ENCODE data around the gene ARFGAP1.
A peak's percentile ranks its signal among the peaks of the same experiment; 100 is the strongest.

Gene ARFGAP1

DNA sequence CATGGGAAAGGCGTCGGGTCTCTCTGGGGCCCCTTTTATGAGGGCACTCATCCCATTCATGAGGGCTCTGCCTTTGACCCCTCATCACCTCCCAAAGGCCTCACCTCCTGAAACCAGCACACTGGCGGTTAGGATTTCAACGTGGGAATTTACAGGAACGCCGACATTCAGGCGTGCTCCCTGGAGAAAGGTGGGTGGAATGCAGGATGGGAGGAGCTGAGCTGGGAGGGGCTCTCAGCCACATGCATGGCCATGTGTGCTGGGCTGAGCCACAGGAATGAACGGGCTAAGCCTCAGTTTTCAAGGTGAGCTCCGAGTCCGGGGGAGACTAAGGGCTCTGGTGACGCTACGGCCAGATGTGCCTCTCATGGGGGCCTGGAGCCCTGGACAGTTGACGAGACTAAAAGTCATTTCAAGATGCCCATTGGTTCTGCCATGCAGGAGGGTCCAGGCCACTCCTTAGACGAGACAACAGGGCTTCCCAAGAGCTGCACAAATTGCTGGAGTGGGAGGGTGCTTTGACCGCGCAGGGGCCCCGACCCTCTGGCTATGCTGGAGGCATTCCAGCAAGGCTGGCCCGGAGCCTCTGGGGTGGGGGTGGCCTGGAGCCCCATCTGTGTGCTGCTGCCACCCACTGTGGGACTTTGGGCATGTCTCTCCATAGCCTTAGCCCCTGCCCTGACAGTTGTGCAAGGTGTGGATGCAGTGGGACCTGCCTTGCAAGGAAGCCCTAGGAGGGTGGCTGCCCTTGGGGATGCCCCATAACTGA lies 3.8 kb upstream of the ARFGAP1 start:
- TF ChIP-seq, protein P1, sequence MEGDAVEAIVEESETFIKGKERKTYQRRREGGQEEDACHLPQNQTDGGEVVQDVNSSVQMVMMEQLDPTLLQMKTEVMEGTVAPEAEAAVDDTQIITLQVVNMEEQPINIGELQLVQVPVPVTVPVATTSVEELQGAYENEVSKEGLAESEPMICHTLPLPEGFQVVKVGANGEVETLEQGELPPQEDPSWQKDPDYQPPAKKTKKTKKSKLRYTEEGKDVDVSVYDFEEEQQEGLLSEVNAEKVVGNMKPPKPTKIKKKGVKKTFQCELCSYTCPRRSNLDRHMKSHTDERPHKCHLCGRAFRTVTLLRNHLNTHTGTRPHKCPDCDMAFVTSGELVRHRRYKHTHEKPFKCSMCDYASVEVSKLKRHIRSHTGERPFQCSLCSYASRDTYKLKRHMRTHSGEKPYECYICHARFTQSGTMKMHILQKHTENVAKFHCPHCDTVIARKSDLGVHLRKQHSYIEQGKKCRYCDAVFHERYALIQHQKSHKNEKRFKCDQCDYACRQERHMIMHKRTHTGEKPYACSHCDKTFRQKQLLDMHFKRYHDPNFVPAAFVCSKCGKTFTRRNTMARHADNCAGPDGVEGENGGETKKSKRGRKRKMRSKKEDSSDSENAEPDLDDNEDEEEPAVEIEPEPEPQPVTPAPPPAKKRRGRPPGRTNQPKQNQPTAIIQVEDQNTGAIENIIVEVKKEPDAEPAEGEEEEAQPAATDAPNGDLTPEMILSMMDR (IDR thresholded peaks at IDR 0.05) = no peak
- DNase-seq = peak; percentile 46
- Mint-ChIP-seq H3K9me3 (no peaks in the 10 kb centered on the region), H3K36me3 (ENCODE audit: low read depth) (peaks cover 10% of the 10 kb centered on the region), H3K27me3 (ENCODE audit: low read depth, poor library complexity) (no peaks in the 10 kb centered on the region), H3K4me3 (no peak overlapping the region), H3K4me1 (peaks cover 78% of the 10 kb centered on the region), H3K27ac (peak overlapping the region; percentile 93)

DNA sequence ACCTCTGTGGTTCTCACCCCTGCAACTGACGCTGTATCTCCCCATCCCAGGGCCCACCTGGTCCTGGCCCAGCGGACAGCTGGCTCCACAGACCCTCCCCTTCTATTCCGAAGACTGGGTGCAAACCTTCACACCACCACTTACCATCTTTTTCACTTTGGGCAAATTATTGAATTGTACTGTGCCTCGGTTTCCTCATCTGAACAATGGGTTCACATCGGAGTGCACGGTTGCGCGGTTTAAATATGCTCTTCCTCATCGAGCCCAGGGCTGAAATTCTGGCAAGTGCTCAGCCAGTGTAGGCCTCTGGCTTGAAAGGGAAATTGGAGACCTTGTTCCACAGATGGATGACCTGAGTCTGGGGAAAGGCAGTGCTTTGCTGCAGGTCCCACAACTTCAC lies 2.9 kb upstream of the ARFGAP1 start:
- no peak for DNase-seq
- no peaks in the 10 kb centered on the region for H3K9me3 Mint-ChIP-seq
- peaks cover 78% of the 10 kb centered on the region for H3K4me1 Mint-ChIP-seq
- TF ChIP-seq, protein P1 (IDR thresholded peaks at IDR 0.05) = no peak
- peak overlapping the region; percentile 58 for H3K4me3 Mint-ChIP-seq
- H3K36me3 Mint-ChIP-seq (ENCODE audit: low read depth) = peaks cover 10% of the 10 kb centered on the region
- no peak overlapping the region for H3K27ac Mint-ChIP-seq
- no peaks in the 10 kb centered on the region for H3K27me3 Mint-ChIP-seq (ENCODE audit: low read depth, poor library complexity)

- Mint-ChIP-seq H3K36me3 (ENCODE audit: low read depth) (peaks cover 10% of the 10 kb centered on the region), H3K4me3 (peak overlapping the region; percentile 91), H3K27me3 (ENCODE audit: low read depth, poor library complexity) (no peaks in the 10 kb centered on the region), H3K9me3 (no peaks in the 10 kb centered on the region), H3K4me1 (peaks cover 77% of the 10 kb centered on the region), H3K27ac (no peak overlapping the region)
- DNase-seq = no peak
- TF ChIP-seq, protein P1 (IDR thresholded peaks at IDR 0.05) = no peak
Observed at GRCh38 chr20:63270606-63271325, 1.8 kb upstream of the ARFGAP1 start.

DNA sequence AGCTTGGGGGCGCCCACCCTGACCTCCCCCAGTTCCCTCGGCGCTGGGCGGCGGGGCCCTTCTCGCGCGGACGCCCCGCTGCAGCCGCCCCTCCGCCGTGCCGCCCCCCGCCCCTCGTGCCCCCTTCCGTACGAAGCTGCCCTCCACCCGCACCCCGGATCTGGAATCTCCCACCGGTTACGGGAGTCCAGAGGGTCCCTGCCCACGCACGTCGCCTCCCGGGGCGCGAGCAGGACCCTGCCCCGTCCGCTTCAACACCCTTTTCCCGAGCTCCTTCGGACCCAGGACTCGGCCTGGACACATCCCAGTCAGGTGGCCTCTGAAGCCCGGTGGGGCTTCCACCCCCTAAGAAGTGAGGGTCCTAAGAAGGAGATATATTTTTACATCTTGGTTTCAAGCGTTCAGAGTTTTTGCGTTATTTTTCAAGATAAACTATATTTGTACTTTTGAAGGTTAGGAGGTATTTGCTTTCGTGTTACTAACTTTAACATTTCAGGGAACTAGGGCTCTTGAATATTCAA lies 506 bp downstream of the ARFGAP1 start:
- H3K9me3 Mint-ChIP-seq = no peaks in the 10 kb centered on the region
- peak overlapping the region; percentile 94 for H3K27ac Mint-ChIP-seq
- TF ChIP-seq, protein P1 (IDR thresholded peaks at IDR 0.05) = no peak
- H3K4me1 Mint-ChIP-seq = peaks cover 56% of the 10 kb centered on the region
- peaks cover 10% of the 10 kb centered on the region for H3K36me3 Mint-ChIP-seq (ENCODE audit: low read depth)
- DNase-seq = no peak
- H3K27me3 Mint-ChIP-seq (ENCODE audit: low read depth, poor library complexity) = no peaks in the 10 kb centered on the region
- H3K4me3 Mint-ChIP-seq = peak overlapping the region; percentile 91

DNA sequence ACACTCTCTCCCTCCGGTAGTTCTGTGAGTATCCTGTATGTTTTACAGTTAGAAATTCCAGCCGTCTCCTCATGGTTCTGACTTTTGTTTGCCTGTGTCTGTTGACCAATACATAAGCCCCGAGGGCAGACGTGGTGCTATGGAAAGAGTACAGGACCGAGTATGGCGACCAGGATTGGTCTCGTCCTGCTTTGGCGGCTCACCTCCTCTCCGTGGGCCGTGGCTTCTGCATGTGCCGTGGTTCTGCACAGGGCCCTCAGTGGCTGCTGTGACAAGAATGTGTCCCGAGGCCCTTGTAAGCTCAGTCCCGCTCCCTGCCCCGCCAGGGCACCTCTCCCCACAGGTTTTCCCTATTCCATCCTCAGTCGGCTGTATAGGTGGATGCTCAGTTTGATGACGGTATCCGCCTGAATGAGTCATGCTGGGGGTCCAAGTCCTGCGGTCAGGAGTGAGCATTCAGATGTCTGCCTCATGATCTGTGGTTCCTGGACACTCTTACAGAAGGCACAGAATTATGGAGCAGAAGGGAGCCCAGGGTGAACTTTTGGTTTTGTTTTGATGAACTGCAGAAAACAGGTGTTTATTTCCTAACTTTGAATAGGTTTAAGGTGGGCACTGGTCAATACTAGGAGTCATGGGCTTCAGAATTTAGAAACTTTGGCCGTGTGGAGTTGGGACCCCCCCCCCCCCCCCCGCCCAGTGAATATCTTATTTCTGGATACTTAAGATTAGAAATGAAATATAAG lies 1.2 kb downstream of the ARFGAP1 start:
- DNase-seq = no peak
- TF ChIP-seq, protein P1 (IDR thresholded peaks at IDR 0.05) = no peak
- Mint-ChIP-seq H3K9me3 (no peaks in the 10 kb centered on the region), H3K27ac (peak overlapping the region; percentile 94), H3K4me3 (peak overlapping the region; percentile 91), H3K27me3 (ENCODE audit: low read depth, poor library complexity) (no peaks in the 10 kb centered on the region), H3K4me1 (peaks cover 49% of the 10 kb centered on the region), H3K36me3 (ENCODE audit: low read depth) (peaks cover 14% of the 10 kb centered on the region)
